ENCODE results near the gene CYLD. TPM values are rescaled to one million over a fixed set of nuclear protein-coding genes. Genes with fewer than 3 reads are reported as not detected.

The CYLD gene
- total RNA-seq, 4 donors from 2014 or later = 5.2 to 56.5 (median 34.1) TPM

GRCh38 chr16:50709980-50710379, 31.9 kb upstream of the CYLD start:
- DNase-seq = no peak
- intact Hi-C loops (cut with DNase I; ENCODE audit: low total_unique reads) (no loop called here), in situ Hi-C loops (cut with MboI; ENCODE audit: low pct_ligation_motif_present in 1 of 4, low pct_unique_long_range_greater_than_20kb in 1 of 4, low sequenced_read_pairs in 3 of 4) (no loop called here)
- no peak overlapping the region for H3K27ac ChIP-seq
- no peaks in the 10 kb centered on the region for H3K4me1 ChIP-seq
- H3K4me3 ChIP-seq = no peak overlapping the region
- WGBS, 2 donors (ENCODE audit: low coverage in 1 of 2) = 88% methylated on average over 5 of the region's 5 CpGs; no CpG with 5 or more reads in 1 of the 2 donors
- TF ChIP-seq CTCF (IDR thresholded peaks at IDR 0.05) = no peak
- TF ChIP-seq EP300 (IDR thresholded peaks at IDR 0.05; ENCODE audit: low read depth) = no peak
- no peak for TF ChIP-seq POLR2A (IDR thresholded peaks at IDR 0.05)
- no peak for TF ChIP-seq POLR2AphosphoS5 (IDR thresholded peaks at IDR 0.05)
- H3K9me3 ChIP-seq = peaks cover 2 to 4% of the 10 kb centered on the region in 2 donors
- no peaks in the 10 kb centered on the region for H3K27me3 ChIP-seq
- no peaks in the 10 kb centered on the region for H3K36me3 ChIP-seq

DNA sequence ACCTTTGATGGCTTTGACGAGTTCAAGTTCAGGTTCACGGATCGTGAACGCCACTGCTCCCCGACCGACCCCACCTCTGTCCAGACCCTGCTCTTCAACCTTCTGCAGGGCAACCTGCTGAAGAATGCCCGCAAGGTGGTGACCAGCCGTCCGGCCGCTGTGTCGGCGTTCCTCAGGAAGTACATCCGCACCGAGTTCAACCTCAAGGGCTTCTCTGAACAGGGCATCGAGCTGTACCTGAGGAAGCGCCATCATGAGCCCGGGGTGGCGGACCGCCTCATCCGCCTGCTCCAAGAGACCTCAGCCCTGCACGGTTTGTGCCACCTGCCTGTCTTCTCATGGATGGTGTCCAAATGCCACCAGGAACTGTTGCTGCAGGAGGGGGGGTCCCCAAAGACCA, 30.8 kb upstream of the CYLD start:
- DNase-seq = no peak
- H3K27ac ChIP-seq = no peak overlapping the region
- H3K4me3 ChIP-seq = no peak overlapping the region
- 96% methylated on average over 21 of the region's 21 CpGs; no CpG with 5 or more reads in 1 of the 2 donors for WGBS, 2 donors (ENCODE audit: low coverage in 1 of 2)
- in situ Hi-C loops (cut with MboI; ENCODE audit: low pct_ligation_motif_present in 1 of 4, low pct_unique_long_range_greater_than_20kb in 1 of 4, low sequenced_read_pairs in 3 of 4) = no loop called here
- no peaks in the 10 kb centered on the region for H3K9me3 ChIP-seq
- TF ChIP-seq CTCF (IDR thresholded peaks at IDR 0.05) = no peak
- TF ChIP-seq POLR2AphosphoS5 (IDR thresholded peaks at IDR 0.05) = no peak
- no peak for TF ChIP-seq POLR2A (IDR thresholded peaks at IDR 0.05)
- TF ChIP-seq EP300 (IDR thresholded peaks at IDR 0.05; ENCODE audit: low read depth) = no peak
- intact Hi-C loops (cut with DNase I; ENCODE audit: low total_unique reads) = no loop called here
- no peaks in the 10 kb centered on the region for H3K27me3 ChIP-seq
- no peaks in the 10 kb centered on the region for H3K4me1 ChIP-seq
- no peaks in the 10 kb centered on the region for H3K36me3 ChIP-seq

DNA sequence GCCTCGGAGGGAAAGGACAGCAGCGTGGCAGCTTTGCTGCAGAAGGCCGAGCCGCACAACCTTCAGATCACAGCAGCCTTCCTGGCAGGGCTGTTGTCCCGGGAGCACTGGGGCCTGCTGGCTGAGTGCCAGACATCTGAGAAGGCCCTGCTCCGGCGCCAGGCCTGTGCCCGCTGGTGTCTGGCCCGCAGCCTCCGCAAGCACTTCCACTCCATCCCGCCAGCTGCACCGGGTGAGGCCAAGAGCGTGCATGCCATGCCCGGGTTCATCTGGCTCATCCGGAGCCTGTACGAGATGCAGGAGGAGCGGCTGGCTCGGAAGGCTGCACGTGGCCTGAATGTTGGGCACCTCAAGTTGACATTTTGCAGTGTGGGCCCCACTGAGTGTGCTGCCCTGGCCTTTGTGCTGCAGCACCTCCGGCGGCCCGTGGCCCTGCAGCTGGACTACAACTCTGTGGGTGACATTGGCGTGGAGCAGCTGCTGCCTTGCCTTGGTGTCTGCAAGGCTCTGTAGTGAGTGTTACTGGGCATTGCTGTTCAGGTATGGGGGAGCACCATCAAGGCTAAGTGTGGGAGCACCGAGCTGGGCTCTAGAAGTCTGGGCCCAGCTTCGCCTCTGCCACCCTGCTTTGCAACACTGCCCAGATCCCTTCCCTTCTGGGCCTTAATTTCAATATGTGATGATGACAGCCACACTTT, 29.9 kb upstream of the CYLD start:
- no peak for DNase-seq
- no peaks in the 10 kb centered on the region for H3K9me3 ChIP-seq
- H3K27ac ChIP-seq = no peak overlapping the region
- in situ Hi-C loops (cut with MboI; ENCODE audit: low pct_ligation_motif_present in 1 of 4, low pct_unique_long_range_greater_than_20kb in 1 of 4, low sequenced_read_pairs in 3 of 4) = no loop called here
- intact Hi-C loops (cut with DNase I; ENCODE audit: low total_unique reads) = no loop called here
- TF ChIP-seq POLR2A (IDR thresholded peaks at IDR 0.05) = no peak
- TF ChIP-seq CTCF (IDR thresholded peaks at IDR 0.05) = no peak
- TF ChIP-seq POLR2AphosphoS5 (IDR thresholded peaks at IDR 0.05) = no peak
- TF ChIP-seq EP300 (IDR thresholded peaks at IDR 0.05; ENCODE audit: low read depth) = no peak
- H3K4me3 ChIP-seq = no peak overlapping the region
- H3K27me3 ChIP-seq = no peaks in the 10 kb centered on the region
- no peaks in the 10 kb centered on the region for H3K4me1 ChIP-seq
- WGBS, 2 donors (ENCODE audit: low coverage in 1 of 2) = 90% methylated on average over 23 of the region's 25 CpGs; no CpG with 5 or more reads in 1 of the 2 donors
- H3K36me3 ChIP-seq = no peaks in the 10 kb centered on the region

GRCh38 chr16:50712560-50712898, 29.4 kb upstream of the CYLD start:
- no peak for DNase-seq
- no peaks in the 10 kb centered on the region for H3K27me3 ChIP-seq
- H3K36me3 ChIP-seq = no peaks in the 10 kb centered on the region
- WGBS, 2 donors (ENCODE audit: low coverage in 1 of 2) = 83 to 91% methylated on average over 2 to 3 of the region's 3 CpGs
- H3K27ac ChIP-seq = no peak overlapping the region
- H3K4me1 ChIP-seq = no peaks in the 10 kb centered on the region
- H3K4me3 ChIP-seq = no peak overlapping the region
- H3K9me3 ChIP-seq = no peaks in the 10 kb centered on the region
- no peak for TF ChIP-seq CTCF (IDR thresholded peaks at IDR 0.05)
- TF ChIP-seq POLR2AphosphoS5 (IDR thresholded peaks at IDR 0.05) = no peak
- no peak for TF ChIP-seq EP300 (IDR thresholded peaks at IDR 0.05; ENCODE audit: low read depth)
- no peak for TF ChIP-seq POLR2A (IDR thresholded peaks at IDR 0.05)
- intact Hi-C loops (cut with DNase I; ENCODE audit: low total_unique reads) = no loop called here
- in situ Hi-C loops (cut with MboI; ENCODE audit: low pct_ligation_motif_present in 1 of 4, low pct_unique_long_range_greater_than_20kb in 1 of 4, low sequenced_read_pairs in 3 of 4) = no loop called here

Data from transverse colon (tissue), 4 donors.